Left renal cortex interstitium (tissue), 4 donors: ENCODE data around the gene ISL2. TPM values are rescaled to one million over a fixed set of nuclear protein-coding genes. Genes with fewer than 3 reads are reported as not detected.
A peak's percentile ranks its signal among the peaks of the same experiment; 100 is the strongest.

Experiments
- DNase-seq, 4 donors: peaks; one replicate each; pipeline ENCODE4 v3.0.0-alpha.2; 2013; ENCODE audit warnings: low read depth in 4 of 4, low spot score in 2 of 4, missing footprints in 1 of 4
- polyA plus RNA-seq, 4 donors: library from polyadenylated mRNA; unstranded; fragments of 120-200 nt; gene quantifications; one replicate each; pipeline ENCODE4 v1.2.1, GENCODE V29; 2013; ENCODE audit not compliant: insufficient read length in 4 of 4

The ISL2 gene
- polyA plus RNA-seq, 4 donors = 0.06 to 0.16 TPM; not detected in 2

DNA sequence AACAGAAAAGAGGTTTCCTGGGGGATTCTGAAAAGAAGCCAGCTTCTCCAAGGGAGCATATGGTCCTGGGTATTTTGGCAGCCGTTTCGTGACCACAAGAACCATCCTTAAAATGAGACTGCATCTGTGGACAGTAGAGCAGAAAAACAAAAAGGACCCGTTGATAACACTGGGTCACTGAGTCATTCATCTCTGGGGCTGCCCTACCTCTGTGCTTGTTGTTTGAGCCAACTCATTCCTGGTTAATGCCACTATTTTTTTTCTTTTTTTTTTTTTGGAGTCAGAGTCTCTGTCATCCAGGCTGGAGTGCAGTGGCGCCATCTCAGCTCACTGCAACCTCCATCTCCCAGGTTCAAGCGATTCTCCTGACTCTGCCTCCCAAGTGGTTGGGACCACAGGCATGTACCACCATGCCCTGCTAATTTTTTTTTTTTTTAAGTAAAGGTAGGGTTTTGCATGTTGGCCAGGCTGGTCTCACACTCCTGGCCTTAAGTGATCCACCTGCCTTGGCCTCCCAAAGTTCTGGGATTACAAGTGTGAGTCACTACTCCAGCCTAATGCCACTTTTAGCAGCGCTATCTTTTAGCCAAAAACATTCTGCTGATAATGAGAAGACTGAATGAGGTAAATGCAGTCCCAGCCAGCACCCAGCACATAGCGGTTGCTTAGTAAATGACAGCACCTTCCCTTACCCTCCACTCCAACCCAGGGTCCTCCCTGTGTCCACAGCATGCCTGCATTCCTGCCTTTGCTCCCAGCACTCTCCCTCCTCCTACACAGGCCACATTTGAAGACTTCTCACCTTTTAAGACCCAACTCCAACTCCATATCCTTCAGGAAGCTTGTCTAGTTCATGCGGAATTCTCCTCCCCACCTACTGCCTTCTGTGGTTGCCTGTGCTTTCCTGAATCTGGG is 9.1 kb upstream of the ISL2 start:
- DNase-seq = no peak

DNA sequence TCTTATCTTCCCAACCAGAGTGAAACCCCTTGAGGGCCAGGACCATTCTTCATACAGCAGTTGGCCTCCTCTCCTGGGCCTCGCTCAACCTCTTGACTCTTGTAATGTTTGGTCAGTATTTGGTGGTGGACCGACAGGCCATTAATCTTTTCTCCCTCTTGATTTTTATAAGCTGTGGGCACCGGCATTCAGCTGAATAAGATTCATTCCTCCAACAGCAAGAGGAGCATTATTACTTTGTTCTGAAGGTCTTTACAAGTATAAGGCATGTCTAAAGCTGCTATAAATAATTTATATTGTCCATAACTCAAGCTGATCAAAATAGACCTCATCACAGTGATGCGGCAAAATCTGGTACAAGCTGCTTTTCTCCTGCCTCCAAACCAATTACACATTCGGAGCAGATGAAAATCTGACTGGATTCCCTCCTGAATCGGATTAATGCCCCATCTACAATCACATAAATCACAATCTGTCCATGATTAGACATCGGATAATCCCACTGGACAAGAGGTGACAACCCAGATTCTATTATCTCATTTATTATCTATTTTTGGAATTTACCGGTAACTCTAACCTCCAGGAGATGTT is 8.4 kb upstream of the ISL2 start:
- no peak for DNase-seq

DNA sequence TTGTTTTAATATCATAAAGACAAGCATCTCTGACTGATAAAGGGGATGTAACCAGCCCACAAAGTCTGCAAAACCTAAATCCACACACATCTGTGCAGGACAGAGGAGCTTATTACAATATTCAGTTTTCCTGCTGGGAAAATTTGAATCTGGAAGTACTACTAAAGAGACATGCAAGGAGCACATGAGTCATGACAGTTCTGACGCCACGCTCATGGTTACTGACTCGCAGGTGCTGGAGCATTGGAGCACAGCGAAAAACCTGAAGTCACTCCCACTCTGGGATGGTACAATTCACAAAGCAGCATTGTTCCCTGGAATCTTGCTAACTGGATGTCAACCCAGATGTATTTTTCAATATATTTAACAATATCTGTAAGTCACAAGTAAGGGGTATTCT is 7.6 kb upstream of the ISL2 start:
- no peak for DNase-seq

DNA sequence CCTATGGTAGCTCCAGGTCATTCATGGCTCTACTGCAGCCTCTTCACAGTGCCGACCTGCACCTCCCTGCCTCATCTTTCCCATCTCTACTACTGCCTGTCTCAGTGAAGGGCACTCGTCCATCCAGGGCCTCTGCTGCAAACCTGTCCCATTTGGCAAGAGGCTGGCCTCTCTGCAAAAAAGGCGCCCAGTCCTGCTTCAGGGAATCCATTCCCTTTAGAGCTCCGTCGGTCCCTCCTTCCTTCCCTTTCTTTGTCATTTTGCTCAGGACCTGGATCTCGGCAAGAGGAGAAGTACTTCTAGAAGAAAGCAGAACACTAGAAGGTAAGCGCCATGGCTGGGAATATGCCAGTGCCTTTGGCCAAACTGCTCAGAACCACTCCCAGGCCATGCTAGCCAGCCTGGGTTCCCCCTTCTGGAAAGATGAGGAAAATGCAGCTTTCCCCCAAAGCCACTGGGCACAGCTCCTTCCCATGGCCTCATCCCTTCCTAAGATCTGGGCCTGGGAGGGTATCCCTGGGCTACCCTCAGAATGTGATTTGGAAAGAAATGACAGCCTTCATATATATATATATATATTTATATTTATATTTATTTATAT is 6.4 kb upstream of the ISL2 start:
- no peak for DNase-seq

DNA sequence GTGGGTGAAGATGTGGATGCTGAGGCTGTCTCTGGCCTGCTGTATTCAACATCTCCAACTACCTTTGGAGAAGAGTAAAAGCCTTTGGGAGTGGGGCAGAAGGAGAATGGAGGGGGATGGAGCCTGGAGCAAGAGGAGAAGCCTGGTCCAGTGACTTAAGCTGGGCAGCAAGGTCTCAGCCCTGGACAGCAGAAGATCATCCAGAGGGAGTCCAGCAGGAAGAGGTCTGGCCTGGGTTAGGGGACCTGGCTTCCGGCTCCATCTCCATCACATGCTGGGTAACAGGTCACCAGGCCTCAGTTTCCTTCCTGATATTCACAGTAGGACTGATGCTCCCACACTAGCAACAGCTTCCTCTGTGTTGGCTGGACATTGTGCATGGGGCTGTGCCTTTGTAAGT is 3.8 kb upstream of the ISL2 start:
- no peak for DNase-seq

DNA sequence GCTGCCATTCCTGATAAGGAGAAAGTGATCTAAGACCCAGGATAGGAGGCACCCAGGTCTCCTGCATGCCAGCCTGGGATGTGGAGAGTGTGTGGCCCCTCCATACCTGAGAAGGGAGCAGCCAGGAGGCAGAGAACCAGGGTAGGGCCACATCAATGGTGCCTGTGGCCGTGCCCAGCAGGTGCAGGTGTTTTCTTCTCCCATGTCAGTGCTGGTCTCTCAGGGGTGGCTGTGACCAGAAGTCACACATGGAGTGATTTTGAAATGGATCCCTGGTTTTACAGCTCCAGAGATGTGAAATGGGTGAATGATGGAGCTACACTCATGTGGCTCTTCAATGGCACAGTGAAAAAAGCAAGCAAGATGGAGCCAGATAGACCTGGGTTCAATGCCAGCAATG is 3.3 kb upstream of the ISL2 start:
- no peak for DNase-seq

DNA sequence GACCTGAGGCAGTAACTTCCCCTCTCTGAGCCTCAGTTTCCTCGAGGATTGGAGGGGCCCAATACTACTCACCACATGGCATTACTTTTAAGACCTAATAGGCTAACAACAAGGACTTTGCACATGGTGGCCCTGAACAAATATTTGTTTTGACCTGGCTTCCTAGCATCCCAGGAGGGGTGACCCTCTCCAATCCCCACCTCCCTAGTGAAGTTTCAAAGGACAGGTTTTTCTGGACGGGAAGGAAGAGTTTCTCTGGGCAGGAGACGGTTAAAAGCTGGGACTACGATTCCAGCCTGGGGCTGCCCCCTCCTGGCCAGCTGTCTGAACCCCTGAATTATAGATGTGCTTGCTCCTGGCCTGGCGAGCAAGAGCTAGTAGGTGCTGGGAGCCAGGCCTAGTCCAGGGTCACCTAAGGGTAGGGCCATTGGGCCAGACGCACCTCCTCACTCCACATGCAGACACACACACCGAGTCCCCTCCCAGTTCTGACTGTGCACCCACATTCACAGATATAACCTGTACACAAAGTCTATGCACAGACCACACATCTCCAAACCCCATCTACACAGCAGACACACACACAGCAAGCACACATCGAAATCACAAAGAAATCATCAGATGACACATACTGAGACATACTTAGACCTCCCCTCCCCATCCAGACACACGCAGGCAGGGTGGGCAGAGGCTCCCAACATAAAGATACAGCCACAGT is 2.7 kb upstream of the ISL2 start:
- DNase-seq = no peak

DNA sequence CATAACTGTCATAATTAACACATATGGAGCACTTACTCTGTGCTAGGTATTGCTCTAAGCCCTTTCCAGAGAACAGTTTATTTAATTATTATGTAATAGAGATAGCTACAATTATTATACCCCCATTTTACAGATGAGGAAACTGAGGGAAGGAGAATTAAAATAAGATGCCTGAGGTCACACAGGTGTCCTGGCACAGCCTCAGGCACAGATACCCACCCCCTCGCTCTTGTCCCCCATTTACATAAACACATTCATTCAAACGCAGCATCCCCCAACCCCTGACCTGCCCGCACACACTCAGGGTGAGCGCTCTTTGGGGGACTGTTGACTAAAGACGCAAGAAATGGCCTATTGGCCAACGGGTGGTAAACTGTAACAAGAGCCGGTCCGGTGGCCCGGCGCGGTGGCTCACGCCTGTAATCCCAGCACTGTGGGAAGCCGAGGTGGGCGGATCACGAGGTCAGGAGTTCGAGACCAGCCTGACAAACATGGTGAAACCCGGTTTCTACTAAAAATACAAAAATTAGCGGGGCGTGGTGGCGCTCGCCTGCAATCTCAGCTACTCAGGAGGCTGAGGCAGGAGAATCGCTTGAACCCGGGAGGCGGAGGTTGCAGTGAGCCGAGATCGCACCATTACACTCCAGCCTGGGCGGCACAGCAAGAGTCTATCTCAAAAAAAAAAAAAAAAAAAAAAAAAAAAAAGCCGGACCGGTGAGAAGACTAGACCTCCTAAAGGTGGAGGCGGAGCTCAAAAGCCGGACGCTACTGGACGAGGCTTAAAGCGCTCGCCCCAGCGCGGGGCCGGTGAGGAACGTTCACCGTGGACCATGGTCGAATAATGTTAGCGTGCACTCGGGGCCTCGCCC is 1.9 kb upstream of the ISL2 start:
- no peak for DNase-seq

DNA sequence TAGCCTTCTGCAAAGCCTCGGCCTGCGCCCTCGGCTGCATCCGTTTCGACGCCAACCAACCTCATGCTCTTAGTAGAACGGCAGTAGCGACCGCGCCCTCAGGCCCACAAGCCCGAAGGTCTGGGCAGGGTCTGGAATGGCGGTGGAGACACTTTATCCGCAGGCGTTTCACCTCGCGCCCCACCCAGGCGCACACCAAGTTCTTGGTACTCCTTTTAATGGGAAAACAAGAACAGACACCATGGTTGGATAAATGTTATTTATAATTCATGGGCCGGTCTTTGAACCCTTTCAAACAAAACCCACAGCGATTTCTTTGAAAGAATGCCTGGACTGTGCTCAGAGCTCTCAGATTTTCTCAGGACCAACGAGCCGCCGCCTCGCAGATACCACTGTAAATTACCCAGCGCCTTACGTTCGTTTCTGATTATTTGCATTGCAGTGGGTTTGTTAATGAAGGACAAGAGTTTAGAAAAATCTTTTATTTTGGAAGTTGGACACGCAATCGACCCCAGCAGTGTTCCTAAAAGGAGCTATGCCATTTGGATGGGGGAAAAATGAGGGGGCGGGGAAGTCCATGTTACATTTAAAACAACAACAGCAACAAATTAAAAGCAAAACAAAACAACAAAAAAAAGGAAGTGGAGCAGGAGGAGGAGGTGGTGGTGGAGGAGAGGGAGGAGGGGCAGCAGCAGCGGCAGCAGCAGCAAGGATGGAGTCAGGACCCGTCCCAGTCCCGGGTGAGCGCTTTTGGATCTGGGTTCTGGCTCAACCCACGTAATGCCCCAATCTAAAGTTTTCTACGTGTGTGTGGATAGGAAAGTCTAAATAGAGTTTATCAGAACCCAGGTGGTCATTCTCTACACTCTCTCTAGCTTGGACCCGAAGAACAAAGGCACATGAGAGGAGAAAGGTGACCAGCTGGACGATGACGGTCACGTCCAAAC is 993 bp upstream of the ISL2 start:
- DNase-seq = peak in 1 of 4 donors; percentile 37

DNA sequence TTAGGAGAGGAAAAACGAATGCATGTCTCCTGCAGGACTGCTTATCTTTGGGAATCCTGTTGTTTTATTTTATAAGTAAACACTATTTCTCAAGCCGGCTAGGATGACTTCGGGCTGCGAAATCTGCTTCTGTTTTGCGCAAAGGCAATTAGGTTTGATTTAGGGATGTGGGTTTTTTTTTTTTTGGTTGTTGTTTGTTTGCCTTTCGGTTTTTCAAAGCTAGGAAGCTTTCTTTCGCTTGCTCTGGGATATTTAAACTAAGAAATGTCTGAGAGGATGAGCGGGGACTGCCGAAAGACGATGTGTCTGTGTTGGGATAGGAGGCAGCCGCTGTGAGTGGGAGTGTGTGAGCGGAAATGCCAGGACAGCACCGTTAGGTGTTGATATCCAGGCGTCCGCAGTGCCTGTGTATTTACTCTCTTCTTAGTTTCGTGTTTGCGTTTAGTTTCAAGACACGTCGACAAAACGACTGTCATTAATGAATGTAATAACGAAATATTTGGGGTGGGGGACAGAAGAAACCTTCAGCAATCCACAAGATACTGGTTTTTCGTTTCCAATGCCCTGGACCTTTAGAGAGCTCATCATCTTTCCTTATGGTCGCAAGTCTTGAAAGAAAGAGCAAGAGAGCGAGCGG is 604 bp downstream of the ISL2 start:
- peak in 1 of 4 donors; percentile 60 for DNase-seq

DNA sequence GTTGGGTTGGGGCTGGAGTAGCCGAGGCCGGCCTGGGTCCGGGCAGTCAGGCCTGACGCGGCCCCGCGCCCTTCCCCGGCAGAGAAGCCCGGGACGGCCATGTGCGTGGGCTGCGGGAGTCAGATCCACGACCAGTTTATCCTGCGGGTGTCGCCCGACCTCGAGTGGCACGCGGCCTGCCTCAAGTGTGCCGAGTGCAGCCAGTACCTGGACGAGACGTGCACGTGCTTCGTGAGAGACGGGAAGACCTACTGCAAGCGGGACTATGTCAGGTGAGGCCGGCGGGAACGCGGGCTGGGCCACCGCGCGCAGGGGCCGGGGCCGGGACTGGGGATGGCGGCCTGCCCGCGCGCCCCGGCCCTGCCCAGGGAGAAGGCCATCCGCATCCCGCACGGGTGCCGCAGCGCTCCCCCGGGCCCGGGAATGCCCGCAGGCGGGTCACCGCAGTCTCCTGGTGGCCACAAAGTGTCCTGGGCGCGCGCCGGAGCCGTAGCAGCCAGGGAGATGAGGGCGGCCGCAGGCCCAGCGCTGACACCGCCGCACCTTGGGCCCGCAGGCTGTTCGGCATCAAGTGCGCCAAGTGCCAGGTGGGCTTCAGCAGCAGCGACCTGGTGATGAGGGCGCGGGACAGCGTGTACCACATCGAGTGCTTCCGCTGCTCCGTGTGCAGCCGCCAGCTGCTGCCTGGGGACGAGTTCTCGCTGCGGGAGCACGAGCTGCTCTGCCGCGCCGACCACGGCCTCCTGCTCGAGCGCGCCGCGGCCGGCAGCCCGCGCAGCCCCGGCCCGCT is 1.3 kb downstream of the ISL2 start:
- DNase-seq = peak in 1 of 4 donors; percentile 17

DNA sequence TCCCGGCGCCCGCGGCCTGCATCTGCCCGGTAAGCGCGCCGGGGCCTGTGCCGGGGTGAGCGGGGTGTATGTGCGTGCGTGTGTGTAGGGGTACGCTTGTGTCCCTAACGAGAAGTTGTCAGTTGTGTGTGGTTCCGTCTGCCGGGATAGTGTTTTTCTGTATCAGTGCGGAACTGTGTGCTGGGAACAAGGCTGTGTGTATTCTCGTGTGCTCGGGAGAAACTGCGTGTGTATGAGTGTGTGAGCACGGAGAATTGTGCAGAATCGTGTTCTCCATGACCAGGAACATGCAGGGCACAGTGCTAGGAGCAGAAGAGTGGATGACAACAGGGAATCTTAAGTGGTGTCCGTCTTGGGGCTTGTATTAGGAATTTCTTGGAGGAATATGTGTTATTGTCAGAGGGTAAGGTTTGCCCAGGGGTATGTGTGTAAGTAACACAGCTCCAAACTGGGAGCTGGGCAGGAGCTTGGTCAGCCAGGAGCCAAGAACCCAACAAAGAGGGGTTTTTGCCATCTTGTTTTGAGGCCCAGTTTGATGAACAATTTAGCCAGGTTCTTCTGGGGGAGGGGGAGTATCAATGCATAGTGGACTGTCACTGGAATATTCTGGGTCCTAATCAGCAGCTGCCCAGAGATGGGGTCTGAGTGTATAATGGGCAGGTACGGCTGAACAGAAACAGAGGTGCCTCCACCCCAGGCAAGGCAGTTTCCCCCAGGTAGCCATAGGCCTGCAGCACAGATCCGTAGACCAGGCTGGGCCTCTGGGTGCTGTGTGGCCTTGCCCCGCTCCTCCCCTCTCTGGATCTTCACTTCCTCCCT is 2.1 kb downstream of the ISL2 start:
- DNase-seq = peak in 1 of 4 donors; percentile 17

DNA sequence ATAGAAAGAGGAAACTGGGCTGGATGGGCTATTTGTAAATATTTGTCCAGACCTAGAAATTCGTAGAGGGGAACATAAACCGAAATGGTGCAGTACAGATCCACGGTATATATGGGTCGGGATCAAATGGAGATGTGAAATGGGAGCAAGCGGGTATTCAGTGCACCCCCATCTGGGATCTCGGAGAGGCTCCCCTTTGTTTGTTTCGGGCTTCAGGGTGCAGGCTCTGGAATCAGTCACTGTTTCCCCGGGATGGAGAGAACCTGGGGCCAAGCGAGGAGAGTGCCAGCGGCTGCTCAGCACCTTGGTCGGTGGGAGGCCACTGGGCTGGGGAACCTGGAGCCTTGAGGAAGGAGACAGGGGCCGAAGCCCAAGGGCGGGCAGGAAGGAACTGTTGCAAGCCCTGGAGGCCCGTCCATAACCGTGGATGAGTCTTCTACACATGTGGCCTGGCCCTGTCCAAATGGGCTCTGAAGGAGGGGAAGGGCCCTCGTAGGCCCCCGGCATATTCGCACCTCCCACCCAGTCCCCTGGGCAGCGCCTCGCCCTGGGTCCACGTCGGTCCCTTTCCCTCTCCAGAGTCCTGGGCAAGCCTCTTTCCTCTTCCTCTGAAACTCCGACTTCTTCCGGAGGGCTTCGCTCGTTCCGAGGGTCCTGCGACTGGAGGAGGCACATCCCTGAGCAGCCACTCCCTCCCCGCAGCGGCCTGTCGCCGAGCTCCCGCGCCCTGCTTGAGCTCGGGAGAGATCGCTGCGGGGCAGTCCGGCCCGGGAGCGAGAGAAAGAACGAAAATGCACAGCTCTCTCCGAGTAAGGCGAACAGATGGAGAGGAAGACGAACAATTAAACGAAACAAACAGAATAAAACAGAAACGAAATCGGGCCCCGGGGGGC is 3.0 kb downstream of the ISL2 start:
- peak in 1 of 4 donors; percentile 50 for DNase-seq

DNA sequence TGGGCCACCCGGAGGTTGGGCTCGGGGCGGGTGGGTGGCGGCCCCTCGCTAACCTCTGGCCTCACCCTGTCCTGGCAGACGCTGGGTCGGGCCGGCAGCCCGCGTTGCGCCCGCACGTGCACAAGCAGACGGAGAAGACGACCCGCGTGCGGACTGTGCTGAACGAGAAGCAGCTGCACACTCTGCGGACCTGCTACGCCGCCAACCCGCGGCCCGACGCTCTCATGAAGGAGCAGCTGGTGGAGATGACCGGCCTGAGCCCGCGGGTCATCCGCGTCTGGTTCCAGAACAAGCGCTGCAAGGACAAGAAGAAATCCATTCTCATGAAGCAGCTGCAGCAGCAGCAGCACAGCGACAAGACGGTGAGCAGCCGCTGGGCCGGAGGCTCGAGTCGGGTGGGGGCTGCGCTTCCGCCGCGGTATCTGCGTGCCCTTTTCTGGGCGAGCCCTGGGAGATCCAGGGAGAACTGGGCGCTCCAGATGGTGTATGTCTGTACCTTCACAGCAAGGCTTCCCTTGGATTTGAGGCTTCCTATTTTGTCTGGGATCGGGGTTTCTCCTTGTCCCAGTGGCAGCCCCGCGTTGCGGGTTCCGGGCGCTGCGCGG is 3.7 kb downstream of the ISL2 start:
- DNase-seq = peak in 1 of 4 donors; percentile 41

DNA sequence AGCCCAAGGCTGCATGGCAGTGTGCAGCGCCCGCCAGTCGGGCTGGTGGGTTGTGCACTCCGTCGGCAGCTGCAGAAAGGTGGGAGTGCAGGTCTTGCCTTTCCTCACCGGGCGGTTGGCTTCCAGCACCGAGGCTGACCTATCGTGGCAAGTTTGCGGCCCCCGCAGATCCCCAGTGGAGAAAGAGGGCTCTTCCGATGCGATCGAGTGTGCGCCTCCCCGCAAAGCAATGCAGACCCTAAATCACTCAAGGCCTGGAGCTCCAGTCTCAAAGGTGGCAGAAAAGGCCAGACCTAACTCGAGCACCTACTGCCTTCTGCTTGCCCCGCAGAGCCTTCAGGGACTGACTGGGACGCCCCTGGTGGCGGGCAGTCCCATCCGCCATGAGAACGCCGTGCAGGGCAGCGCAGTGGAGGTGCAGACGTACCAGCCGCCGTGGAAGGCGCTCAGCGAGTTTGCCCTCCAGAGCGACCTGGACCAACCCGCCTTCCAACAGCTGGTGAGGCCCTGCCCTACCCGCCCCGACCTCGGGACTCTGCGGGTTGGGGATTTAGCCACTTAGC is 4.3 kb downstream of the ISL2 start:
- DNase-seq = peak in 1 of 4 donors; percentile 25
